ENCODE results near the gene TTYH1. TPM values are rescaled to one million over a fixed set of nuclear protein-coding genes. Genes with fewer than 3 reads are reported as not detected.

The TTYH1 gene
- total and polyA plus RNA-seq, 2 of the 8 experiments (the other 6 are each of a cell fraction or from before 2014, with no cell fraction given), result 26.7 to 46.5 TPM

- ChIA-PET POLR2A (ENCODE audit: partially characterized antibody) (no interaction called here), CTCF (ENCODE audit: partially characterized antibody) (interaction anchor here (1.0 to 4.0 kb wide), 2 partner anchors 22 to 24 kb away, joined by 3 to 30 read pairs; no protein-coding TSS in a partner anchor)
- no peak overlapping the region for H3K18ac ChIP-seq (ENCODE audit: extremely low read depth, low read length)
- no peak overlapping the region for H2BK5ac ChIP-seq (ENCODE audit: low read depth, low read length)
- H2AK5ac ChIP-seq (ENCODE audit: low read depth, low read length), result no peak overlapping the region
- H3K23ac ChIP-seq (ENCODE audit: insufficient read length), result no peak overlapping the region
- 74% methylated on average over 4 of the region's 4 CpGs; no CpG with 5 or more reads in 1 of the 2 experiments for WGBS, 2 experiments (ENCODE audit: extremely low coverage in 1 of 2, insufficient coverage in 1 of 2, insufficient read length in 1 of 2, insufficient replicate concordance in 2 of 2, low coverage in 1 of 2, low lambda C conversion rate in 2 of 2, missing lambda C conversion rate in 1 of 2)
- H3K23me2 ChIP-seq (ENCODE audit: low read depth, low read length), result peaks cover 26% of the 10 kb centered on the region
- no peak overlapping the region for H3K27ac ChIP-seq (ENCODE audit: low read depth, low read length)
- no peak overlapping the region for H2AFZ ChIP-seq (ENCODE audit: low read length)
- H3K56ac ChIP-seq (replicated peaks; ENCODE audit: insufficient read length, low read depth, low read length), result no peak overlapping the region
- no peak overlapping the region for H3K4ac ChIP-seq (replicated peaks; ENCODE audit: insufficient read length, low read depth, low read length)
- FAIRE-seq (no peak), DNase-seq (ENCODE audit: low read depth in 1 of 2, low spot score in 2 of 2) (no peak)
- H2BK15ac ChIP-seq (ENCODE audit: low read length), result no peak overlapping the region
- H2BK120ac ChIP-seq (replicated peaks; ENCODE audit: low read depth, low read length), result no peak overlapping the region
- no peak overlapping the region for H3K14ac ChIP-seq (ENCODE audit: insufficient read length)
- no peak overlapping the region for H4K8ac ChIP-seq (ENCODE audit: extremely low read depth, insufficient read depth, low read length)
- H3K4me3 ChIP-seq (ENCODE audit: extremely low read depth in 1 of 4, insufficient read depth in 2 of 4, low read depth in 3 of 4, low read length in 4 of 4), result no peak overlapping the region
- H3K4me2 ChIP-seq (ENCODE audit: insufficient read depth in 1 of 2, low read depth in 2 of 2, low read length in 2 of 2), result no peak overlapping the region
- H2BK12ac ChIP-seq (ENCODE audit: low read depth, low read length), result no peak overlapping the region
- H3K9me3 ChIP-seq (ENCODE audit: insufficient read depth in 2 of 2, low read depth in 1 of 2, low read length in 1 of 2), result peaks cover 2 to 6% of the 10 kb centered on the region in 2 experiments; a peak in 2 of 4 replicates
- no peak overlapping the region for H2BK20ac ChIP-seq (ENCODE audit: low read length)
- H3K36me3 ChIP-seq (ENCODE audit: control insufficient read depth in 2 of 4, insufficient read depth in 4 of 4, low read length in 3 of 4), result peaks cover 0 to 7% (median 0%) of the 10 kb centered on the region in 4 experiments; a peak in 3 of 8 replicates
- no peak overlapping the region for H3K9ac ChIP-seq (replicated peaks in 1 of 4; ENCODE audit: extremely low read depth in 1 of 4, low read depth in 3 of 4, low read length in 3 of 4)
- H3K79me1 ChIP-seq (ENCODE audit: low read depth, low read length), result peaks cover 10% of the 10 kb centered on the region; the same call in 1 of the 2 replicates
- peaks cover 7 to 8% of the 10 kb centered on the region in 2 experiments; a peak in 2 of 4 replicates for H3K79me2 ChIP-seq (ENCODE audit: control insufficient read depth in 1 of 2, insufficient read depth in 2 of 2, low read length in 2 of 2)
- H3K27me3 ChIP-seq (replicated peaks in 1 of 4; ENCODE audit: control insufficient read depth in 3 of 4, extremely low read depth in 1 of 4, insufficient read depth in 3 of 4, low read length in 3 of 4), result peaks cover 6 to 25% (median 21%) of the 10 kb centered on the region in 4 experiments
- H4K91ac ChIP-seq (replicated peaks; ENCODE audit: insufficient read length, low read length), result no peak overlapping the region
- peaks cover 0 to 7% of the 10 kb centered on the region in 2 experiments for H4K20me1 ChIP-seq (replicated peaks in 1 of 2; ENCODE audit: control insufficient read depth in 1 of 2, insufficient read depth in 2 of 2, low read length in 2 of 2)
- peaks cover 4 to 20% (median 8%) of the 10 kb centered on the region in 4 experiments for H3K4me1 ChIP-seq (replicated peaks in 1 of 4; ENCODE audit: control insufficient read depth in 3 of 4, insufficient read depth in 4 of 4, low read length in 3 of 4)
- H4K5ac ChIP-seq (ENCODE audit: insufficient read length, low read depth, low read length), result no peak overlapping the region
- TF ChIP-seq JUND (IDR thresholded peaks at IDR 0.05; ENCODE audit: low read length) (no peak), SP4 (IDR thresholded peaks at IDR 0.05; ENCODE audit: low read length) (no peak), GABPA (IDR thresholded peaks at IDR 0.05; ENCODE audit: borderline replicate concordance, insufficient read depth, low read length) (no peak), SIX5 (IDR thresholded peaks at IDR 0.05; ENCODE audit: low read depth, low read length) (no peak), CREB1 (IDR thresholded peaks at IDR 0.05) (no peak), USF2 (IDR thresholded peaks at IDR 0.05; ENCODE audit: low read length) (no peak), TCF12 (IDR thresholded peaks at IDR 0.05; ENCODE audit: low read depth, low read length) (no peak), RNF2 (IDR thresholded peaks at IDR 0.05; ENCODE audit: borderline replicate concordance, low read depth, low read length, missing control alignments, poor library complexity, severe bottlenecking) (no peak), CHD2 (IDR thresholded peaks at IDR 0.05; ENCODE audit: low read length) (no peak), RBBP5 (IDR thresholded peaks at IDR 0.05; ENCODE audit: borderline replicate concordance, low read depth, low read length) (no peak), NRF1 (IDR thresholded peaks at IDR 0.05; ENCODE audit: low read depth, low read length) (no peak), MAX (IDR thresholded peaks at IDR 0.05) (no peak), RXRA (IDR thresholded peaks at IDR 0.05; ENCODE audit: insufficient read depth, low read depth, low read length) (no peak), TAF1 (IDR thresholded peaks at IDR 0.05; ENCODE audit: low read depth, low read length) (no peak)
Observed at GRCh38 chr19:54412877-54413276, 2.4 kb upstream of the TTYH1 start.

All from H1 (cell line).